ENCODE results near the gene COL27A1. TPM values are rescaled to one million over a fixed set of nuclear protein-coding genes. Genes with fewer than 3 reads are reported as not detected.

Gene COL27A1
- total RNA-seq, 1 experiment from 2014 or later, result 12.0 TPM

- H3K9me2 ChIP-seq (ENCODE audit: insufficient read depth), result no peaks in the 10 kb centered on the region
- intact Hi-C loops (cut with micrococcal nuclease), result no loop called here
- H3K79me2 ChIP-seq (ENCODE audit: insufficient read depth, low read length), result no peaks in the 10 kb centered on the region
- ChIA-PET RAD21 (ENCODE audit: low non-redundant PET in 1 of 2, low total read pairs in 2 of 2, uncharacterized antibody in 2 of 2, unreplicated experiment in 2 of 2) (no interaction called here), CTCF (no interaction called here), POLR2A (no interaction called here)
- H3K4me2 ChIP-seq (ENCODE audit: low read length), result no peak overlapping the region
- no peaks in the 10 kb centered on the region for H3K4me1 ChIP-seq (ENCODE audit: control insufficient read depth in 1 of 2, insufficient read depth in 2 of 2, low read length in 2 of 2)
- H3K27ac ChIP-seq (ENCODE audit: low read depth, low read length), result no peak overlapping the region
- no peak overlapping the region for H3K4me3 ChIP-seq (replicated peaks in 1 of 2; ENCODE audit: low read depth in 1 of 2, low read length in 2 of 2)
- no peak overlapping the region for H3K9ac ChIP-seq (ENCODE audit: low read length)
- no peak for DNase-seq (ENCODE audit: low read depth, low spot score)
- H3K9me3 ChIP-seq (ENCODE audit: control insufficient read depth in 1 of 2, insufficient read depth in 1 of 2, low read depth in 1 of 2, low read length in 2 of 2), result no peaks in the 10 kb centered on the region
- TF ChIP-seq TCF7L2 (IDR thresholded peaks at IDR 0.05; ENCODE audit: borderline replicate concordance, extremely low read depth, insufficient read depth, insufficient read length) (no peak), EZH2 (IDR thresholded peaks at IDR 0.05) (no peak), POLR2AphosphoS5 (IDR thresholded peaks at IDR 0.05; ENCODE audit: low read depth, low read length) (no peak), ELF1 (IDR thresholded peaks at IDR 0.05; ENCODE audit: borderline replicate concordance, low read depth) (no peak), YY1 (IDR thresholded peaks at IDR 0.05; ENCODE audit: extremely low read depth, insufficient replicate concordance, low read depth, low read length) (no peak)
- TF ChIP-seq, protein P1, sequence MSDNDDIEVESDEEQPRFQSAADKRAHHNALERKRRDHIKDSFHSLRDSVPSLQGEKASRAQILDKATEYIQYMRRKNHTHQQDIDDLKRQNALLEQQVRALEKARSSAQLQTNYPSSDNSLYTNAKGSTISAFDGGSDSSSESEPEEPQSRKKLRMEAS (IDR thresholded peaks at IDR 0.05), result no peak
- no peaks in the 10 kb centered on the region for H3K36me3 ChIP-seq (ENCODE audit: control insufficient read depth in 1 of 2, insufficient read depth in 2 of 2, low read length in 2 of 2)
- no peaks in the 10 kb centered on the region for H3K27me3 ChIP-seq (ENCODE audit: insufficient read depth, low read length)
- no peak for ATAC-seq
- no peaks in the 10 kb centered on the region for H4K20me1 ChIP-seq (ENCODE audit: insufficient read depth)
- no peak overlapping the region for H2AFZ ChIP-seq (ENCODE audit: low read depth, low read length, poor library complexity, severe bottlenecking)
- no TSS peak for BruUV-seq (replicated peaks)
Observed at GRCh38 chr9:114169029-114169951, 14.0 kb downstream of the COL27A1 start.

DNA sequence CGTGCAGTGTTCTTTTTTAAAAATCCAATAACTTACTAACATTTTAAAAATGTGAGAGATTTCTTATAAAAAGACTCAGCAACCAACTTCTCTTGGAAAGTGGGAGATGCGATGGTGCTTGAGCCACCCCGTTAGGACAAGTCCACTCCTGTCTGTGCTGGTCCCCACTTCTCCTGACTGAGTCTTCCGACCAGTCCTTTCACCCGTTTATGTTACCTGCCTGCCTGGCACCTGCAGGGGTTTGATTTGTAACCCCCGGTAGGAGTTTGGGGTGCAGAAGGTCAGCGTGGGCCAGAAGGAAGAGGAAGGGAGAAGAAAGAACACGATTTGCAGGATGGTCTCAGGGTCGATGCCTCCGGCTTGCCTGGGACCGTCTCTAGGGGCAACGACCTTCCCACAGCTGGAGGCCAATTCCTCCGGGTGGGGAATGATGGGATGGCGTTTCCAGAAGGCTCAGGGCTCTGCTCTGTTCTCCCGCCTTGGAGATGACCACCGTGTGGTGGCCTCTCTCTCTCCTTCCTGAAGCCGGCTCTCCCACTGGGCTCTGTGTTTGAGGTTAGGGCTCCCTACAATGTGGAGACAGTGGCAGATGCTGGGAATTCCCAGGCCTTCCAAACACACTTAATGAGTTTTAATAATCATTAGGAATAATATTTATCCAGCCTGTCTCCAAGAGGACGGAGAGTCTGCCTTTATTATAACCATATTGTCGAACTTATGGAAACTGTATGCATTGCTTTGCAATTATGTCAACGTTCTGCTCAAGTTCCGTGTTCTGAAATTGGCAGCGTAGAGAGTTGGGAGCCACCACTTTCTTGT, 14.8 kb downstream of the COL27A1 start:
- TF ChIP-seq CEBPB (IDR thresholded peaks at IDR 0.05; ENCODE audit: low read depth) (no peak), FOSL1 (IDR thresholded peaks at IDR 0.05; ENCODE audit: low read depth) (no peak), SP1 (IDR thresholded peaks at IDR 0.05; ENCODE audit: low read depth) (no peak), EZH2phosphoT487 (IDR thresholded peaks at IDR 0.05; ENCODE audit: borderline replicate concordance) (no peak)
- DNase-seq (ENCODE audit: low read depth, low spot score), result no peak
- RAD21 ChIA-PET (ENCODE audit: low non-redundant PET in 1 of 2, low total read pairs in 2 of 2, uncharacterized antibody in 2 of 2, unreplicated experiment in 2 of 2), result no interaction called here
- Histone ChIP-seq H2AFZ (ENCODE audit: low read depth, low read length, poor library complexity, severe bottlenecking) (no peak overlapping the region), H3K27me3 (ENCODE audit: insufficient read depth, low read length) (no peaks in the 10 kb centered on the region), H3K4me3 (replicated peaks in 1 of 2; ENCODE audit: low read depth in 1 of 2, low read length in 2 of 2) (no peak overlapping the region), H3K27ac (ENCODE audit: low read depth, low read length) (no peak overlapping the region), H3K79me2 (ENCODE audit: insufficient read depth, low read length) (no peaks in the 10 kb centered on the region), H4K20me1 (ENCODE audit: insufficient read depth) (no peaks in the 10 kb centered on the region), H3K4me2 (ENCODE audit: low read length) (no peak overlapping the region), H3K9me2 (ENCODE audit: insufficient read depth) (no peaks in the 10 kb centered on the region), H3K9ac (ENCODE audit: low read length) (no peak overlapping the region), H3K36me3 (ENCODE audit: control insufficient read depth in 1 of 2, insufficient read depth in 2 of 2, low read length in 2 of 2) (no peaks in the 10 kb centered on the region), H3K9me3 (ENCODE audit: control insufficient read depth in 1 of 2, insufficient read depth in 1 of 2, low read depth in 1 of 2, low read length in 2 of 2) (no peaks in the 10 kb centered on the region), H3K4me1 (ENCODE audit: control insufficient read depth in 1 of 2, insufficient read depth in 2 of 2, low read length in 2 of 2) (no peaks in the 10 kb centered on the region)
- POLR2A ChIA-PET, result no interaction called here
- ATAC-seq, result no peak
- CTCF ChIA-PET, result no interaction called here
- intact Hi-C loops (cut with micrococcal nuclease), result no loop called here
- BruUV-seq (replicated peaks), result no TSS peak

Data from HCT116 (cell line).